ENCODE measurements around the gene CISD1. TPM values are rescaled to one million over a fixed set of nuclear protein-coding genes. Genes with fewer than 3 reads are reported as not detected.

CISD1 gene
- total and polyA plus RNA-seq, 9 donors, result 10.6 to 35.7 (median 25.5) TPM

DNA sequence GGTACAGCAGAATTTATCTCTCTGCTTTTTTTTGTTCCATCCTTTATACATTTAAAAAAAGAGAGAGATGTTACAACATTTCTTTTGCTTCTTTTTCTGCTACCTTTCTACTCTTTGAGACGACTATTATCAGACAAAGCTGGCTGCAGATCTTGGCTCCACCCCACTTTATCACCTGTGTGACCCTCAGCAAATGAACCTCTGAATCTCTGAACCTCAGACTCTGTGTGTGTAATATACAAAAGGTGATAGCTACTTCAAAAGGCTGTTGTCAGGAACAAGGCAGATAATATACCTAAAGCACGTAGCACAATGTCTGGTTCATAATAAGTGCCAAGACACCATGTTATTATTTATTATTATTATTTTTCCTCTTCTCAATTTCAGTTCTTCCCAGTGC lies 33.3 kb downstream of the CISD1 start:
- TF ChIP-seq, protein P1, sequence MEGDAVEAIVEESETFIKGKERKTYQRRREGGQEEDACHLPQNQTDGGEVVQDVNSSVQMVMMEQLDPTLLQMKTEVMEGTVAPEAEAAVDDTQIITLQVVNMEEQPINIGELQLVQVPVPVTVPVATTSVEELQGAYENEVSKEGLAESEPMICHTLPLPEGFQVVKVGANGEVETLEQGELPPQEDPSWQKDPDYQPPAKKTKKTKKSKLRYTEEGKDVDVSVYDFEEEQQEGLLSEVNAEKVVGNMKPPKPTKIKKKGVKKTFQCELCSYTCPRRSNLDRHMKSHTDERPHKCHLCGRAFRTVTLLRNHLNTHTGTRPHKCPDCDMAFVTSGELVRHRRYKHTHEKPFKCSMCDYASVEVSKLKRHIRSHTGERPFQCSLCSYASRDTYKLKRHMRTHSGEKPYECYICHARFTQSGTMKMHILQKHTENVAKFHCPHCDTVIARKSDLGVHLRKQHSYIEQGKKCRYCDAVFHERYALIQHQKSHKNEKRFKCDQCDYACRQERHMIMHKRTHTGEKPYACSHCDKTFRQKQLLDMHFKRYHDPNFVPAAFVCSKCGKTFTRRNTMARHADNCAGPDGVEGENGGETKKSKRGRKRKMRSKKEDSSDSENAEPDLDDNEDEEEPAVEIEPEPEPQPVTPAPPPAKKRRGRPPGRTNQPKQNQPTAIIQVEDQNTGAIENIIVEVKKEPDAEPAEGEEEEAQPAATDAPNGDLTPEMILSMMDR (IDR thresholded peaks at IDR 0.05), result no peak
- TF ChIP-seq EP300 (IDR thresholded peaks at IDR 0.05) (no peak), POLR2A (IDR thresholded peaks at IDR 0.05) (no peak)
- H3K4me1 ChIP-seq (ENCODE audit: insufficient read depth), result no peaks in the 10 kb centered on the region
- H3K36me3 ChIP-seq, result no peaks in the 10 kb centered on the region
- no peak overlapping the region for H3K27ac ChIP-seq
- H3K27me3 ChIP-seq, result no peaks in the 10 kb centered on the region
- WGBS, 3 donors, result 27 to 64% (median 37%) methylated on average over 2 of the region's 2 CpGs
- H3K4me3 ChIP-seq, result no peak overlapping the region
- H3K9me3 ChIP-seq, result no peaks in the 10 kb centered on the region
- intact Hi-C loops (cut with DNase I), result no loop called here
- DNase-seq, result no peak

DNA sequence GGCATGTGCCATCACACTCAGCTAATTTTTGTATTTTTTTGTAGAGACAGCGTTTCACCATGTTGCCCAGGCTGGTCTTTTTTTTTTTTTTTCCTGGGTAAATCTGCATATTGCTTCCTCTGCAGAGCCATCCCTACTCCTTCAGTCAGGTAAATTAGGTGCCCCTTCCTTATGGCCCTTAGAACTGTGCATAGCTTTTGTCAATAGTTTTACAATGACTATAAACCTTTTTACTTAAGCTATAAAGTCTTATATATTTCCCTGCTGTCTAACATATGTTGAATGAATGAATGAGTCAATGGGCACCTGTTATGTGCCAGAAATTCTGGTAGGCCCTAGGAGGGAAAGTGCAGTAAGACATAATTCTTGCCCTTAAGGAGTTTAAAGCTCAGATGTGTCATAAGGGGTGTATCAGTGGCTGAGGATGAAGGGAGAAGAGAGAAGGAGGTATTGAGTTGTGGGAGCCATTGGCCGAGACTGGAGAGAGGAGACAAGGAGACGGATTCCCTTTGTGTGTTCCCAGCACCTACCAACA lies 35.2 kb downstream of the CISD1 start:
- DNase-seq, result no peak
- Histone ChIP-seq H3K9me3 (no peaks in the 10 kb centered on the region), H3K36me3 (no peaks in the 10 kb centered on the region), H3K27ac (no peak overlapping the region), H3K27me3 (no peaks in the 10 kb centered on the region), H3K4me1 (ENCODE audit: insufficient read depth) (no peaks in the 10 kb centered on the region), H3K4me3 (no peak overlapping the region)
- whole genome bisulfite sequencing, 3 donors, result 80 to 91% (median 85%) methylated on average over 3 of the region's 3 CpGs
- TF ChIP-seq EP300 (IDR thresholded peaks at IDR 0.05) (no peak), POLR2A (IDR thresholded peaks at IDR 0.05) (no peak)
- TF ChIP-seq, protein P1 (IDR thresholded peaks at IDR 0.05), result no peak
- intact Hi-C loops (cut with DNase I), result no loop called here

- Histone ChIP-seq H3K27me3 (no peaks in the 10 kb centered on the region), H3K4me1 (ENCODE audit: insufficient read depth) (no peaks in the 10 kb centered on the region), H3K9me3 (no peaks in the 10 kb centered on the region), H3K36me3 (no peaks in the 10 kb centered on the region), H3K4me3 (no peak overlapping the region), H3K27ac (no peak overlapping the region)
- no peak for DNase-seq
- intact Hi-C loops (cut with DNase I), result no loop called here
- no peak for TF ChIP-seq POLR2A (IDR thresholded peaks at IDR 0.05)
- TF ChIP-seq, protein P1 (IDR thresholded peaks at IDR 0.05), result no peak
- TF ChIP-seq EP300 (IDR thresholded peaks at IDR 0.05), result no peak
- 45 to 56% (median 49%) methylated on average over 4 of the region's 4 CpGs for WGBS, 3 donors
These were observed 36.9 kb downstream of the CISD1 start for GRCh38 chr10:58305821-58306220.

- DNase-seq, result no peak
- no peaks in the 10 kb centered on the region for H3K36me3 ChIP-seq
- intact Hi-C loops (cut with DNase I), result no loop called here
- TF ChIP-seq, protein P1 (IDR thresholded peaks at IDR 0.05), result no peak
- TF ChIP-seq POLR2A (IDR thresholded peaks at IDR 0.05) (no peak), EP300 (IDR thresholded peaks at IDR 0.05) (no peak)
- H3K4me1 ChIP-seq (ENCODE audit: insufficient read depth), result no peaks in the 10 kb centered on the region
- no peak overlapping the region for H3K27ac ChIP-seq
- no peak overlapping the region for H3K4me3 ChIP-seq
- 92 to 93% (median 93%) methylated on average over 3 of the region's 3 CpGs for WGBS, 3 donors
- no peaks in the 10 kb centered on the region for H3K9me3 ChIP-seq
- H3K27me3 ChIP-seq, result no peaks in the 10 kb centered on the region
These were observed 38.7 kb downstream of the CISD1 start for GRCh38 chr10:58307676-58308075.
